CD4-positive, alpha-beta T cell (primary cell): ENCODE data around the gene C20orf202. TPM values are rescaled to one million over a fixed set of nuclear protein-coding genes. Genes with fewer than 3 reads are reported as not detected.

ENCODE experiments used
- ATAC-seq: fragments of 200-7000 bp; cut with Tn5 transposase; one replicate; pipeline ENCODE4 v1.10.0; 2022; ENCODE audit warnings: mild to moderate bottlenecking; ENCODE audit not compliant: poor library complexity
- CTCF ChIA-PET: fragments of 350-600 bp; sonication (Branson Sonifier 250); formaldehyde crosslinking; loops from one replicate; lab custom pipeline; 2021; ENCODE audit warnings: antibody characterized with exemption, inconsistent platforms; lab: Charles Lee
- POLR2A ChIA-PET: fragments of 350-600 bp; sonication (Branson Sonifier 250); formaldehyde crosslinking; loops from one replicate; lab custom pipeline; 2021; ENCODE audit warnings: antibody characterized with exemption, inconsistent platforms; lab: Charles Lee
- DNase-seq, 14 experiments: peaks; one replicate each; pipeline ENCODE4 v3.0.0-alpha.2; 2013 to 2020; ENCODE audit warnings: mixed read lengths in 2 of 14
- H3K27ac ChIP-seq, 2 donors: one replicate each; pipeline versions ENCODE4 v1.5.1 to v1.7.0; 2013; ENCODE audit warnings: low read length in 2 of 2, low read depth in 1 of 2, mild to moderate bottlenecking in 1 of 2
- H3K27me3 ChIP-seq, 2 experiments: 1 replicate in 1 of 2; 2 replicates in 1 of 2; pipeline versions ENCODE4 v1.6.1 to v1.7.0; 2013; ENCODE audit warnings: low read length in 2 of 2, control low read depth in 1 of 2, mild to moderate bottlenecking in 1 of 2, moderate library complexity in 1 of 2; ENCODE audit not compliant: insufficient read depth in 2 of 2, control insufficient read depth in 1 of 2
- H3K36me3 ChIP-seq: one replicate; pipeline ENCODE4 v1.6.1; 2013; ENCODE audit warnings: low read length, control low read depth; ENCODE audit not compliant: insufficient read depth
- H3K4me1 ChIP-seq: one replicate; pipeline ENCODE4 v1.6.1; 2013; ENCODE audit warnings: low read length, control low read depth; ENCODE audit not compliant: insufficient read depth
- H3K4me3 ChIP-seq: one replicate; pipeline ENCODE4 v1.5.1; 2013; ENCODE audit warnings: mild to moderate bottlenecking, low read length, moderate library complexity
- H3K9me3 ChIP-seq, 2 experiments: 1 replicate in 1 of 2; 2 replicates in 1 of 2; pipeline versions ENCODE4 v1.6.1 to v1.7.0; 2013; ENCODE audit warnings: low read length in 2 of 2, mild to moderate bottlenecking in 2 of 2, control low read depth in 1 of 2, moderate library complexity in 1 of 2; ENCODE audit not compliant: control insufficient read depth in 1 of 2, insufficient read depth in 1 of 2
- H3K27ac Mint-ChIP-seq: one replicate; pipeline ENCODE4 v1.8.0; 2020; ENCODE audit warnings: mixed read lengths
- H3K27me3 Mint-ChIP-seq: one replicate; pipeline ENCODE4 v1.8.0; 2021; ENCODE audit warnings: mixed read lengths
- H3K36me3 Mint-ChIP-seq: one replicate; pipeline ENCODE4 v1.8.0; 2021; ENCODE audit warnings: low read depth, mixed read lengths
- H3K4me1 Mint-ChIP-seq: one replicate; pipeline ENCODE4 v1.8.0; 2021; ENCODE audit warnings: low read depth, mixed read lengths
- H3K4me3 Mint-ChIP-seq: one replicate; pipeline ENCODE4 v1.8.0; 2020; ENCODE audit warnings: mild to moderate bottlenecking, mixed read lengths
- H3K9me3 Mint-ChIP-seq: one replicate; pipeline ENCODE4 v1.8.0; 2020; ENCODE audit warnings: mixed read lengths
- CTCF ChIP-seq: fragments of 200-600 bp; IDR thresholded peaks from one replicate; pipeline ENCODE4 v1.8.0; 2022; ENCODE audit warnings: antibody characterized with exemption, mild to moderate bottlenecking
- intact Hi-C, 2 experiments: fragments of 100-400 bp; cut with DNase I in 1 of 2; cut with micrococcal nuclease in 1 of 2; formaldehyde crosslinking; loops; one replicate each; pipeline versions ENCODE4 v1.15.1 to v1.9.0; 2023 to 2025; cut with DNase I, micrococcal nuclease
- total RNA-seq, 174 experiments: library from RNA in 2 of 174; stranded (reverse) in 2 of 174; gene quantifications; one replicate each; pipeline ENCODE4 v1.2.3 and lab custom pipeline; 2021 to 2026

Gene C20orf202
- total RNA-seq, 2 experiments from 2014 or later: not detected

DNA sequence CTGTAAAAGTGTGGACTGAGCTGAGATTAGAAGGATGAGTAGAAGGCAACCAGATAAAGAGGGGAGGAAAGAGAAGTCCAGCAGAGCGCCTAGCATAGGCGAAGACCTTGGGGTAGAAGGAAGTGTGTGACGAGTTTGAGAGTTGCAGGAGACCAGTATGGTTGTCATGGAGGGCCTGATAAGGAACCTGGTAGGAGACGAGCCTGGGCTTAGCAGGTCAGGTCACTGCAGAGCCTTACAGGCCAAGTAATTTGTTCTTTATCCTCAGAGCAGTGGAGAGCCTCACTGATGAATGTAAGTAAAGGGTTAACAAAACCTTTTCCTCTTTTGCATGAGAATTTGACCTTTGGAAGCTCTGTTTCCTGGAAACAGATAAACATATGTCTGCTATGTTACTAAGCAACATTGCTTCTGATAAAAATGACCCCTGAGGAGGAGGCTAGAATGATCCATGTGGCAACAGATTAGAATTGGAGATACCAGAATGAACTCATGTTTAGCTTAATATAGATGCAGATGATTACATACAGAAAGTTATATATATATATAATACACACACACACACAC is 15.6 kb upstream of the C20orf202 start:
- TF ChIP-seq CTCF: no peak
- CTCF ChIA-PET: no interaction called here
- Mint-ChIP-seq H3K36me3 (no peaks in the 10 kb centered on the region), H3K4me1 (peaks cover 12% of the 10 kb centered on the region), H3K27ac (no peak overlapping the region), H3K9me3 (no peaks in the 10 kb centered on the region), H3K4me3 (no peak overlapping the region), H3K27me3 (peaks cover 30% of the 10 kb centered on the region)
- intact Hi-C loops: no loop called here
- H3K9me3 ChIP-seq: no peaks in the 10 kb centered on the region
- peaks cover 13 to 20% of the 10 kb centered on the region in 2 experiments for H3K27me3 ChIP-seq
- DNase-seq (no peak), ATAC-seq (no peak)
- no peak overlapping the region for H3K4me3 ChIP-seq
- no peak overlapping the region for H3K27ac ChIP-seq
- POLR2A ChIA-PET: no interaction called here
- H3K4me1 ChIP-seq: peaks cover 8% of the 10 kb centered on the region
- H3K36me3 ChIP-seq: no peaks in the 10 kb centered on the region

- Histone ChIP-seq H3K4me3 (no peak overlapping the region), H3K9me3 (no peaks in the 10 kb centered on the region), H3K27me3 (peaks cover 13 to 18% of the 10 kb centered on the region in 2 experiments), H3K4me1 (peaks cover 8% of the 10 kb centered on the region), H3K27ac (no peak overlapping the region), H3K36me3 (no peaks in the 10 kb centered on the region)
- H3K27me3 Mint-ChIP-seq: peaks cover 25% of the 10 kb centered on the region
- DNase-seq: no peak
- CTCF ChIA-PET: no interaction called here
- H3K4me1 Mint-ChIP-seq: peaks cover 12% of the 10 kb centered on the region
- ATAC-seq: no peak
- H3K36me3 Mint-ChIP-seq: no peaks in the 10 kb centered on the region
- no peaks in the 10 kb centered on the region for H3K9me3 Mint-ChIP-seq
- POLR2A ChIA-PET: no interaction called here
- intact Hi-C loops: no loop called here
- TF ChIP-seq CTCF: no peak
- H3K4me3 Mint-ChIP-seq: no peak overlapping the region
- no peak overlapping the region for H3K27ac Mint-ChIP-seq
Measured at GRCh38 chr20:1188347-1188746, 14.9 kb upstream of the C20orf202 start.

GRCh38 chr20:1189827-1190226 is 13.4 kb upstream of the C20orf202 start:
- peaks cover 10% of the 10 kb centered on the region for H3K27me3 Mint-ChIP-seq
- TF ChIP-seq CTCF: no peak
- no peak overlapping the region for H3K27ac Mint-ChIP-seq
- H3K36me3 Mint-ChIP-seq: no peaks in the 10 kb centered on the region
- Histone ChIP-seq H3K27ac (no peak overlapping the region), H3K27me3 (peaks cover under 1 to 7% of the 10 kb centered on the region in 2 experiments), H3K36me3 (no peaks in the 10 kb centered on the region), H3K9me3 (no peaks in the 10 kb centered on the region), H3K4me3 (no peak overlapping the region), H3K4me1 (peaks cover 4% of the 10 kb centered on the region)
- CTCF ChIA-PET: no interaction called here
- no peaks in the 10 kb centered on the region for H3K9me3 Mint-ChIP-seq
- ATAC-seq (no peak), DNase-seq (no peak)
- intact Hi-C loops: no loop called here
- POLR2A ChIA-PET: no interaction called here
- H3K4me1 Mint-ChIP-seq: peaks cover 4% of the 10 kb centered on the region
- no peak overlapping the region for H3K4me3 Mint-ChIP-seq
